ENCODE results near the gene HSF5. TPM values are rescaled to one million over a fixed set of nuclear protein-coding genes. Genes with fewer than 3 reads are reported as not detected.

HSF5 gene
- total and polyA plus RNA-seq, 2 donors (not counting 3 experiments of a cell fraction or from before 2014, with no cell fraction given): 0.03 TPM; not detected in 1

GRCh38 chr17:58399974-58400373 lies 88.2 kb downstream of the HSF5 start:
- H3K79me2 ChIP-seq (ENCODE audit: control insufficient read depth, insufficient read depth, low read length): no peaks in the 10 kb centered on the region
- FAIRE-seq: no peak
- intact Hi-C loops (cut with micrococcal nuclease): no loop called here

GRCh38 chr17:58398574-58399266 lies 89.5 kb downstream of the HSF5 start:
- Histone ChIP-seq H3K27ac (ENCODE audit: insufficient read depth, low read depth, low read length) (no peak overlapping the region), H4K20me1 (replicated peaks; ENCODE audit: control insufficient read depth, extremely low read depth, insufficient read depth, low read length) (no peaks in the 10 kb centered on the region), H3K9ac (replicated peaks; ENCODE audit: extremely low read depth, insufficient read depth, low read length) (no peak overlapping the region), H3K4me2 (ENCODE audit: insufficient read depth, low read length) (no peak overlapping the region), H3K4me3 (replicated peaks in 1 of 3; ENCODE audit: insufficient read depth in 1 of 3, low read depth in 1 of 3, low read length in 3 of 3) (no peak overlapping the region), H3K9me1 (replicated peaks; ENCODE audit: control insufficient read depth, extremely low read depth, insufficient read depth, low read length) (no peaks in the 10 kb centered on the region), H3K9me3 (replicated peaks; ENCODE audit: control insufficient read depth, insufficient read depth, low read length) (no peaks in the 10 kb centered on the region), H3K79me2 (ENCODE audit: control insufficient read depth, insufficient read depth, low read length) (no peaks in the 10 kb centered on the region), H3K36me3 (ENCODE audit: control insufficient read depth in 2 of 2, extremely low read depth in 1 of 2, insufficient read depth in 2 of 2, low read length in 2 of 2) (no peaks in the 10 kb centered on the region), H3K4me1 (ENCODE audit: control insufficient read depth, extremely low read depth, insufficient read depth, low read length) (no peaks in the 10 kb centered on the region), H3K27me3 (ENCODE audit: control insufficient read depth in 2 of 2, insufficient read depth in 2 of 2, low read length in 2 of 2) (peaks cover 4 to 29% of the 10 kb centered on the region in 2 experiments), H2AFZ (ENCODE audit: low read depth, low read length) (no peak overlapping the region)
- dilution Hi-C loops (cut with MboI; ENCODE audit: extremely low pct_ligation_motif_present, low sequenced_read_pairs): no loop called here
- DNase-seq (ENCODE audit: low read depth, low spot score) (no peak), FAIRE-seq (no peak)
- ChIA-PET CTCF (interaction anchor here (1.3 kb wide), 1 partner anchor 19 kb away, joined by 4 read pairs; the partner anchor contains the start of gene RNF43), POLR2A (no interaction called here)
- no TSS peak for BruUV-seq (replicated peaks)
- intact Hi-C loops (cut with micrococcal nuclease): no loop called here
- no peak for TF ChIP-seq MAX (IDR thresholded peaks at IDR 0.05; ENCODE audit: insufficient read depth, insufficient read length)
- no peak for TF ChIP-seq EZH2 (IDR thresholded peaks at IDR 0.05; ENCODE audit: borderline replicate concordance, low read depth, low read length, severe bottlenecking)
- no peak for TF ChIP-seq FOS (IDR thresholded peaks at IDR 0.05; ENCODE audit: borderline replicate concordance, insufficient read depth, low read length)
- TF ChIP-seq JUN (IDR thresholded peaks at IDR 0.05; ENCODE audit: borderline replicate concordance, insufficient read depth, insufficient read length, low read depth): no peak
- TF ChIP-seq POLR2AphosphoS5 (IDR thresholded peaks at IDR 0.05; ENCODE audit: insufficient read depth, low read depth, low read length): no peak
- TF ChIP-seq CTCF (IDR thresholded peaks at IDR 0.05; ENCODE audit: extremely low read depth in 1 of 2, insufficient read depth in 1 of 2, low read depth in 1 of 2, low read length in 2 of 2): no peak
- no peak for TF ChIP-seq MYC (IDR thresholded peaks at IDR 0.05; ENCODE audit: low read depth, low read length)
- no peak for TF ChIP-seq POLR2A (IDR thresholded peaks at IDR 0.05; ENCODE audit: low read depth, low read length)
- no peak for TF ChIP-seq GATA2 (IDR thresholded peaks at IDR 0.05; ENCODE audit: insufficient read depth, insufficient read length, low read depth, low read length)

More at GRCh38 chr17:58399974-58400373, 88.2 kb downstream of the HSF5 start:
- Histone ChIP-seq H3K4me3 (replicated peaks in 1 of 3; ENCODE audit: insufficient read depth in 1 of 3, low read depth in 1 of 3, low read length in 3 of 3) (no peak overlapping the region), H3K27ac (ENCODE audit: insufficient read depth, low read depth, low read length) (no peak overlapping the region), H3K27me3 (ENCODE audit: control insufficient read depth in 2 of 2, insufficient read depth in 2 of 2, low read length in 2 of 2) (peaks cover 2 to 29% of the 10 kb centered on the region in 2 experiments), H3K9me3 (replicated peaks; ENCODE audit: control insufficient read depth, insufficient read depth, low read length) (no peaks in the 10 kb centered on the region), H2AFZ (ENCODE audit: low read depth, low read length) (no peak overlapping the region), H3K9ac (replicated peaks; ENCODE audit: extremely low read depth, insufficient read depth, low read length) (no peak overlapping the region), H4K20me1 (replicated peaks; ENCODE audit: control insufficient read depth, extremely low read depth, insufficient read depth, low read length) (no peaks in the 10 kb centered on the region), H3K4me2 (ENCODE audit: insufficient read depth, low read length) (no peak overlapping the region), H3K9me1 (replicated peaks; ENCODE audit: control insufficient read depth, extremely low read depth, insufficient read depth, low read length) (no peaks in the 10 kb centered on the region), H3K4me1 (ENCODE audit: control insufficient read depth, extremely low read depth, insufficient read depth, low read length) (no peaks in the 10 kb centered on the region), H3K36me3 (ENCODE audit: control insufficient read depth in 2 of 2, extremely low read depth in 1 of 2, insufficient read depth in 2 of 2, low read length in 2 of 2) (no peaks in the 10 kb centered on the region)
- BruUV-seq (replicated peaks): no TSS peak
- dilution Hi-C loops (cut with MboI; ENCODE audit: extremely low pct_ligation_motif_present, low sequenced_read_pairs): no loop called here
- no peak for DNase-seq (ENCODE audit: low read depth, low spot score)
- POLR2A ChIA-PET: no interaction called here
- TF ChIP-seq MAX (IDR thresholded peaks at IDR 0.05; ENCODE audit: insufficient read depth, insufficient read length): no peak
- TF ChIP-seq POLR2AphosphoS5 (IDR thresholded peaks at IDR 0.05; ENCODE audit: insufficient read depth, low read depth, low read length): no peak
- TF ChIP-seq EZH2 (IDR thresholded peaks at IDR 0.05; ENCODE audit: borderline replicate concordance, low read depth, low read length, severe bottlenecking): no peak
- no peak for TF ChIP-seq POLR2A (IDR thresholded peaks at IDR 0.05; ENCODE audit: low read depth, low read length)
- TF ChIP-seq JUN (IDR thresholded peaks at IDR 0.05; ENCODE audit: borderline replicate concordance, insufficient read depth, insufficient read length, low read depth): no peak
- TF ChIP-seq FOS (IDR thresholded peaks at IDR 0.05; ENCODE audit: borderline replicate concordance, insufficient read depth, low read length): no peak
- TF ChIP-seq GATA2 (IDR thresholded peaks at IDR 0.05; ENCODE audit: insufficient read depth, insufficient read length, low read depth, low read length): no peak
- CTCF ChIA-PET: interaction anchor here (0.5 to 1.2 kb wide), 2 partner anchors 46 to 69 kb away, joined by 3 read pairs; no protein-coding TSS in a partner anchor
